HepG2 (cell line): ENCODE measurements around the gene TGFBRAP1. TPM values are rescaled to one million over a fixed set of nuclear protein-coding genes. Genes with fewer than 3 reads are reported as not detected.

Experiments
- ATF4 ChIP-seq, 2 experiments: fragments of 450-650 bp in 1 of 2; sonication (generic) in 1 of 2; formaldehyde crosslinking; IDR thresholded peaks; 2 replicates each; pipeline versions ENCODE4 v1.5.0 to v1.8.0; 2020 to 2022; ENCODE audit warnings: mild to moderate bottlenecking in 1 of 2, missing genetic modification reagents in 1 of 2
- ETV5 ChIP-seq: IDR thresholded peaks from 2 replicates; pipeline ENCODE4 v1.6.1; 2018; ENCODE audit warnings: missing biosample characterization, missing genetic modification reagents, inconsistent platforms, borderline replicate concordance
- FOXA3 ChIP-seq: IDR thresholded peaks from 2 replicates; pipeline ENCODE4 v1.6.1; 2016; ENCODE audit warnings: missing genetic modification reagents, missing compliant biosample characterization
- FOXO1 ChIP-seq: sonication (generic); formaldehyde crosslinking; IDR thresholded peaks from 2 replicates; pipeline ENCODE4 v1.4.0; 2020; ENCODE audit warnings: missing genetic modification reagents
- IRF1 ChIP-seq: sonication (generic); formaldehyde crosslinking; IDR thresholded peaks from 2 replicates; pipeline ENCODE4 v1.4.0; 2020; ENCODE audit warnings: low read depth, mild to moderate bottlenecking, missing genetic modification reagents
- MAFK ChIP-seq, 2 experiments: IDR thresholded peaks in 1 of 2; conservative IDR thresholded peaks in 1 of 2; 2 replicates each; pipeline ENCODE4 v1.6.1; 2011; ENCODE audit warnings: improper control_type of control experiment in 2 of 2, low read length in 2 of 2
- MXI1 ChIP-seq: IDR thresholded peaks from 3 replicates; pipeline ENCODE4 v1.6.1; 2012; ENCODE audit warnings: low read depth, low read length, inconsistent platforms, borderline replicate concordance
- NFYC ChIP-seq: IDR thresholded peaks from 2 replicates; pipeline ENCODE4 v1.6.1; 2016; ENCODE audit warnings: missing genetic modification reagents, missing compliant biosample characterization
- SIN3A ChIP-seq: IDR thresholded peaks from 2 replicates; pipeline ENCODE4 v1.6.1; 2011; ENCODE audit warnings: low read depth, mild to moderate bottlenecking, control low read depth, low read length, borderline replicate concordance
- SNAPC2 ChIP-seq: sonication (generic); formaldehyde crosslinking; IDR thresholded peaks from 2 replicates; pipeline ENCODE4 v1.8.1; 2022; ENCODE audit warnings: mild to moderate bottlenecking, missing genetic modification reagents
- SP1 ChIP-seq, 2 experiments: fragments of 450-650 bp in 1 of 2; sonication (generic) in 1 of 2; formaldehyde crosslinking in 1 of 2; IDR thresholded peaks; 2 replicates each; pipeline versions ENCODE4 v1.4.0 to v1.6.1; 2016 to 2020; ENCODE audit warnings: missing genetic modification reagents in 1 of 2
- TAF1 ChIP-seq: sonication (generic); formaldehyde crosslinking; IDR thresholded peaks from 2 replicates; pipeline ENCODE4 v1.4.0; 2020; ENCODE audit warnings: missing genetic modification reagents
- U2AF2 ChIP-seq: fragments of 200-400 bp; formaldehyde crosslinking; IDR thresholded peaks from 2 replicates; pipeline ENCODE4 v1.6.1; 2017; ENCODE audit warnings: low read depth, mild to moderate bottlenecking, low read length
- ZFP36 ChIP-seq: fragments of 150-350 bp; IDR thresholded peaks from 2 replicates; pipeline ENCODE4 v1.6.1; 2018; ENCODE audit warnings: borderline replicate concordance, low read length, low read depth; ENCODE audit not compliant: partially characterized antibody
- ZFP91 ChIP-seq: sonication (generic); formaldehyde crosslinking; IDR thresholded peaks from 2 replicates; pipeline ENCODE4 v1.9.0; 2022; ENCODE audit warnings: missing genetic modification reagents, mild to moderate bottlenecking, borderline replicate concordance
- ZHX1 ChIP-seq: sonication (generic); formaldehyde crosslinking; IDR thresholded peaks from 2 replicates; pipeline ENCODE4 v1.8.1; 2022; ENCODE audit warnings: low read depth, mild to moderate bottlenecking, missing genetic modification reagents
- ZNF576 ChIP-seq: sonication (generic); formaldehyde crosslinking; IDR thresholded peaks from 2 replicates; pipeline ENCODE4 v1.4.0; 2020; ENCODE audit warnings: mild to moderate bottlenecking, missing genetic modification reagents
- ZSCAN22 ChIP-seq: sonication (generic); formaldehyde crosslinking; IDR thresholded peaks from 2 replicates; pipeline ENCODE4 v1.4.0; 2020; ENCODE audit warnings: mild to moderate bottlenecking, missing genetic modification reagents
- ZSCAN5A ChIP-seq: sonication (generic); formaldehyde crosslinking; IDR thresholded peaks from 2 replicates; pipeline ENCODE4 v1.8.0; 2022; ENCODE audit warnings: mild to moderate bottlenecking, missing genetic modification reagents, borderline replicate concordance
- polyA plus RNA-seq, 8 experiments: library from polyadenylated mRNA; depleted of rRNA in 3 of 8; stranded (reverse) in 7 of 8; unstranded in 1 of 8; fragments of >200 nt; fragmentation: Illumina TruSeq in 4 of 8; extraction: Trizol in 4 of 8; gene quantifications; 2 replicates each; pipeline versions ENCODE4 v1.2.1 to v1.2.3, GENCODE V29; 2011 to 2016; ENCODE audit warnings: low read depth in 4 of 8, missing spikeins in 1 of 8, mixed read lengths in 1 of 8; ENCODE audit not compliant: insufficient read depth in 1 of 8
- total RNA-seq, 5 experiments: library from RNA; depleted of rRNA; stranded (reverse); fragments of >200 nt; fragmentation: Illumina TruSeq; extraction: Trizol; gene quantifications; 2 replicates each; pipeline ENCODE4 v1.2.3, GENCODE V29; 2016; ENCODE audit warnings: low read depth in 1 of 5

The TGFBRAP1 gene
- total and polyA plus RNA-seq, 2 of the 13 experiments (the other 11 are each of a cell fraction or from before 2014, with no cell fraction given), result 12.7 to 22.9 TPM

GRCh38 chr2:105337122-105338019 lies 7.8 kb upstream of the TGFBRAP1 start, which contains the start of gene C2orf49 (continued):
- TF ChIP-seq IRF1 (CRISPR knock-in tag) (no peak), ZSCAN22 (CRISPR knock-in tag) (peak; percentile 55; the same call in 1 of the 2 replicates), SIN3A (peak; percentile 86; the same call in 1 of the 2 replicates), MXI1 (peak; percentile 79; the same call in 1 of the 3 replicates), NFYC (CRISPR knock-in tag) (peak; percentile 34; the same call in 1 of the 2 replicates), ZSCAN5A (no peak), SNAPC2 (CRISPR knock-in tag) (peak; percentile 76; the same call in 1 of the 2 replicates), ZFP36 (no peak), ZFP91 (CRISPR knock-in tag) (peak; percentile 84; the same call in 1 of the 2 replicates), ATF4 (CRISPR knock-in tag; IDR thresholded peaks at IDR 0.05) (peak in 1 of 2 experiments; percentile 58; a peak in 2 of 4 replicates), TAF1 (peak; percentile 64), ETV5 (CRISPR knock-in tag) (peak; percentile 15; the same call in 1 of the 2 replicates), MAFK (conservative IDR thresholded peaks at IDR 0.05 in 1 of 2, IDR thresholded peaks at IDR 0.05 in 1 of 2; ENCODE audit: low read length in 2 of 2) (0 out of 4 replicates have a peak, but pooled peaks of 1 of the 2 experiments have one; percentile 5), ZNF576 (CRISPR knock-in tag) (no peak), ZHX1 (peak; percentile 63; the same call in 1 of the 2 replicates), U2AF2 (no peak), FOXO1 (peak; percentile 65), SP1 (IDR thresholded peaks at IDR 0.05) (no peak), SP1 (CRISPR knock-in tag; IDR thresholded peaks at IDR 0.05) (peak; percentile 84), FOXA3 (peak; percentile 11; the same call in 1 of the 2 replicates)
